ENCODE results near the gene SMAGP. TPM values are rescaled to one million over a fixed set of nuclear protein-coding genes. Genes with fewer than 3 reads are reported as not detected.
A peak's percentile ranks its signal among the peaks of the same experiment; 100 is the strongest.
"Not testable (repeated sequence)": the region's sequence is repeated elsewhere in the genome, so short reads cannot be mapped to it uniquely, and the experiment has no call there.

Gene SMAGP
- total RNA-seq, 1 donor from 2014 or later: 15.1 TPM

DNA sequence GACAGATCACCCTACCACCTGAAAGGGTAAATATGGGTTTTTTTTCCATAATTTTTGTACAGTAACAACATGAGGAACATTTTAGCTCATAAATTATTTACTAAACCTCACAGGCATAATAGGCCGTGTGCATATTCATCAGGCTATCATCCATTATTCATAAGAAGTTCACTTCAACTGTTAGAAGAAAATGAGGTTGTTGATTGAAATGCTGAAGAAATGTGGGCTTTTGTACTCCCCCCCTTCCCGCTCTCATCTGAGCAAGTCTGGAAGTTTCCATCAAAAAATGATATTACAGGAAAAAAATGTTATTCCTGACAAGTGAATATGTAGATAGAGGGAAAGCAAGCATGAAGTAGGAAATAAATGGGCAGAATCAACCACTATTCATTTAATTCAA, 44.4 kb downstream of the SMAGP start:
- DNase-seq (ENCODE audit: low read depth in 2 of 2): no peak

GRCh38 chr12:51225234-51225633, 45.0 kb downstream of the SMAGP start:
- no peak for DNase-seq (ENCODE audit: low read depth in 2 of 2)

DNA sequence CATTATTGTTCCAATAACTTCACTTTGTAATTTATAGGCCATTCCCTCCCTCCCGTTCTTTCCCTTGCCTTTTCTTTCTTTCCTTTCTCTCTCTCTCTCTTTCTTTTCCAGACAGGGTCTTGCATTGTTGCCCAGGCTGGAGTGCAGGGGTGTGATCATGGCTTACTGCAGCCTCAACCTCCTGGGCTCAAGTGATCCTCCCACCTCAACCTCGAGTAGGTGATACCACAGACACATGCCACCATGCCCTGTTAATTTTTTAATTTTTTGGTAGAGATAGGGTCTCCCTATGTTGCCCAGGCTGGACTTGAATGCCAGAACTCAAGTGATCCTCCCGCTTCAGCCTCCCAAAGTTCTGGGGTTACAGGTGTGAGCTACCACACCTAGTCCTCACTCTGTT, 45.6 kb downstream of the SMAGP start:
- no peak for DNase-seq (ENCODE audit: low read depth in 2 of 2)

DNA sequence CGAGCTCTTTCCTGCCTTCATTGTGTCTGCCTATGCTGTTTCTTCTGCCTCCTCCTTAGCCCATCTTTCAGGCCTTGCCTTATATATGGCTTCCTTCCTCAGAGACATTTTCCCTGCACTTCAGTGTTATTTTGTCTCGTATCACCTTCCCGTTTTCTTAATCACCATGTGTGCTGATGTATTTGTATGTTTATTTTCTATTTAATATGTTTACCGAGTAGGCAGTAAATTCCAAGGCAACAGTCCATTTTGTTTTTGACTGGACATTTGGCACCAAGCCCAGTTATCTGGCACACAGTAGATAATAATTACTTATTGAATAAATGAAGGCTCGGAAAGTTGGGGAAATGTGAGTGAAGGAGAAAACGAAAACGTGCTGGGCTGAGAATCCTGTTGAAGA, 47.8 kb downstream of the SMAGP start:
- peak in 1 of 2 donors; percentile 69 for DNase-seq (ENCODE audit: low read depth in 2 of 2)

GRCh38 chr12:51219857-51220256, 50.4 kb downstream of the SMAGP start:
- DNase-seq (ENCODE audit: low read depth in 2 of 2): not testable (repeated sequence)

DNA sequence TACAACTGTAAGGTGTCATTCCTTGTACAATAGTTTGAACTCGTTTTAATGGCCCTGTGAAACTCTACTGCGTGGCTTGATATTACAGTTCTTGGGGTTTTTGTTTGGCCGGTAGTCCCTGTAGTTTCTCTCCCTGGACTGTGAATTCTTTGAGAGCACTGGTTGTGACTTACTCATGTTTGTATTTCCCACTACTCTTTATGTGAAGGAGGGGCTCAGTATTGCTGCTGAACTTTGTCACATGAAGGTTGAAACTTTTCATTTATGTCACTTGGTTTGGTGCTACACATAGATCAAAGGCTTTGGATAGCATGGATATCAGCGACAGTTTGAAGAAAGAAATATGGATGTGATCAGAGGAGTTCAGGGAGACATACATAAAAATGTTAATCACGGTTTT, 50.9 kb downstream of the SMAGP start:
- DNase-seq (ENCODE audit: low read depth in 2 of 2): no peak

DNA sequence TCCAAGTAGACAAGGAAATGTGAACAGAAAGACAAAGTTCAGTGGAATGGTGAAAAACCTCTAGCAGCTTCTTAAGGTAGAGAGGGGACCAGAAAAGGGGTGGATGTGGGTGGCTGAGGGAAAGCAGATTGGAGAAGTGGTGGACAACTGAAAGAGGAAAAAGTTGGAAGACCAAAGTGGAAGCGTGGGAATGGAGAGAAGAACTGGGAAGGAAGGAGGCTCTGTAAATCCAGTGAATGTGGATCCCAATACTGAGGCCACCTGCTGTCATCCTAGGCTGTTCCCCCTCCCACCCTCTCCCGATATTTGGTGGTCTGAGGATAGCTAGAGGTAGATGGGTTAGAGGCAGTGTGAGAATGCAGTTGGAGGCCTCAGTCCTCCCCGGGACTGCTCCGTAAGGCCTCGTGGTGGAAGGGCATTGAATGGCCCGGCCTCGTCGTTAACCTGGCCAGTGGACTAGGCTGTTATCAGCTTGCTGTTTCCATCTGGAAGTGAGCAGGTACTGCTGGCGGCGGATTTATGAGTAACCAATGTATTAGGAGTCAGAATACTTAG, 51.5 kb downstream of the SMAGP start:
- DNase-seq (ENCODE audit: low read depth in 2 of 2): peak in 1 of 2 donors; percentile 35

DNA sequence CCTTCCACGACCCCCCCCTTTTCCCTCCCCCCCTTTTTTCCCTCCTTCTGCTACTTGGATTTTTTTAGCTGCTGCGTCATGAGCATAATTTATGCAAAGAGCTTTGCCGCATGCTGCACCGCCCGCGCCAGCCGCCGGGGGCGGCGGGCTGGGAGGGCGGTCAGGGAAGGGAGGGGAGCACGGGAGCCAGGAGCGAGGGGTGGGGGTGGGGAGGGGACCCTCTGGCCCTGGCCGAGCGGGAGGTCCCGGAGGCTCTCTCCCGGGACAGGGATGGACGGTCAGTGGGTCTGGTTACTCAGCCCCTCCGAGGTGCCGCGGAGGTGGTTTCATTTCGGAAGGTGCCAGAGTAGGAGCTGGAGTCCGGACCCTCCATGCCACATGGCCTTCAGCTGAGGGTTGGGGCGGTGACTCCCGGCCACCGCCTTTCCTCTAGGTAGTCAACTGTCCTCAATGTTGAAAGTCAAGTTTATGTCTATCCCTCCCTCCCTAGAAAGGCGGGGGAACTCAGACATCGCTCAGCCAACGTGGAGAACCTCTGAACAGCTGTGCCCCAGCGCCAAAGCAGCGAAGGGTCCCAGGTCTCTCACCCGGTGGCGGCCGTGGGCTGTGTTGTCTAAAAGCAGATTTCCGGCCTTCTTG, 52.1 kb downstream of the SMAGP start, which contains the start of gene POU6F1:
Gene POU6F1, minus strand, starts transcription at position 95 of the 639 bp plus-strand sequence. CDS start 11,226 bp downstream, outside the sequence.
- DNase-seq (ENCODE audit: low read depth in 2 of 2): peak; percentile 71 to 86

GRCh38 chr12:51217133-51217967, 52.9 kb downstream of the SMAGP start:
- peak in 1 of 2 donors; percentile 47 for DNase-seq (ENCODE audit: low read depth in 2 of 2)

DNA sequence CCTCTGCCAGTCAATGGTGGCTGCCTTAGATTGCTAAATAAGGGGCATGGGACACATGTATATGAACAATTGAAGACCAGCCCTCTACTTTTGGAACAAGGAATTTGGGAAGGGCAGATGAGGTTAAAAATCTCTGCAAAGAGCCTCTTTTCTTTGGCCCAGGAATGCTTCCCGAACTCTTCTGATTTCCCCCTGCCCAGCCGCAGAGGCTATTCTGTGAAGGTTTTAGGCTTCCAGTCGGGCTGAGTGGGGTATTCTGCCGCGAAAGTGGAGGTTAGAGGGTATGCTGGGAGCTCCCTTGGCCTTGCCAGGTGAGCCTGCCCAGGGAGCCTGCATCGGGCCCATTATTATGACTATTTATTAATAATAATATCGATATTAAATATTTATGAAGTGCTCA, 53.6 kb downstream of the SMAGP start:
- no peak for DNase-seq (ENCODE audit: low read depth in 2 of 2)

DNA sequence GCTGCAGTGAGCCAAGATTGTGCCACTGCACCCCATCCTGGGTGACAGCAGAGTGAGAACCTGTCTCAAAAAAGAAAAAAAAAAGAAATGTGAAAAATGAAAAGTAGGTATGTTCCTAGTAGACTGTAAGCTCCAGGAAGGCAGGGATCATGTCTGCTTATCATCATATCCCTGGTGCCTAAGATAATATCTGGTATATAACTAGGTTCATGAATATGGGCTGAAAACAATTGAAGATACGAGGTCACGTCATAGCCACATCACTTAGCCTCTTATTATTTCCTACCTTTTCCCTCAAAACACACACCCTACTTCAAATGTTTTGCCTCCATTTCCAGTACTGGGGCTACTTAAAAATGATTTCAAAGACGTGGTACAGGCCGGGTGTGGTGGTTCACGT, 55.3 kb downstream of the SMAGP start:
- DNase-seq (ENCODE audit: low read depth in 2 of 2): no peak

DNA sequence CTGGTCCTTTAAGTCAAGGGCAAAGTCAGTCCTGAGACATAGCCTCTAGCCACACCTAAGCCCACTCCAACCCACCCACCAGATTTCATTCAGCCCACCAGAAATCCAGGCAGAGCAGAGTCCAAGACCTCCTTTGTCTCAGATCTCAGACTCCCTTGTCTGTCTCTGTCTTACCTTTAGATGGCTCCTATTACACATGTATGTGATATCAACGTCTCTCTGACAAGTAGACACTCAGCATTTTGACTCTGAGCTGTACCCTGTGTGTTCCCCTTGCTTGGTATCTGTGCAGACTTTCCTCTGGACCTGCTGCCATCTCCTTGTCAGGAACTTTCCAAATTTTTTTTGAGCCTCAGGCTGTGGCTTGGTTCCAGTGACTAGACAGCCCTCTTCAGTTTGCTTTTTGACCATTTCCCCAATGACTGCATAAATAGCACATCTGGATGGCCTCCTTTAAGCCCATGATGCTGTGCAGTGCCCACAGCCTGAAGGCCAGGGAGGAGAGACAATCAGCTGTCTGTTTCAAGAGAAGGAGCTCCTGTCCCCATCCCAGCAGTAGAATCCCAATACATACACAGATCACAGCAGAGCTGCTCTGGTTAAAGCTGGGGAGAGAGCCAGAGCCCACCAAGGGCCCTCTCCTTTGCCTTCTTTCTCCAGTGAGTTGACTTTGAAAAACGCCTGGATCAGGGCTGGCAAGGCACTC, 59.4 kb downstream of the SMAGP start:
- DNase-seq (ENCODE audit: low read depth in 2 of 2): no peak

- no peak for DNase-seq (ENCODE audit: low read depth in 2 of 2)
Observed at GRCh38 chr12:51209259-51209658, 61.0 kb downstream of the SMAGP start.

DNA sequence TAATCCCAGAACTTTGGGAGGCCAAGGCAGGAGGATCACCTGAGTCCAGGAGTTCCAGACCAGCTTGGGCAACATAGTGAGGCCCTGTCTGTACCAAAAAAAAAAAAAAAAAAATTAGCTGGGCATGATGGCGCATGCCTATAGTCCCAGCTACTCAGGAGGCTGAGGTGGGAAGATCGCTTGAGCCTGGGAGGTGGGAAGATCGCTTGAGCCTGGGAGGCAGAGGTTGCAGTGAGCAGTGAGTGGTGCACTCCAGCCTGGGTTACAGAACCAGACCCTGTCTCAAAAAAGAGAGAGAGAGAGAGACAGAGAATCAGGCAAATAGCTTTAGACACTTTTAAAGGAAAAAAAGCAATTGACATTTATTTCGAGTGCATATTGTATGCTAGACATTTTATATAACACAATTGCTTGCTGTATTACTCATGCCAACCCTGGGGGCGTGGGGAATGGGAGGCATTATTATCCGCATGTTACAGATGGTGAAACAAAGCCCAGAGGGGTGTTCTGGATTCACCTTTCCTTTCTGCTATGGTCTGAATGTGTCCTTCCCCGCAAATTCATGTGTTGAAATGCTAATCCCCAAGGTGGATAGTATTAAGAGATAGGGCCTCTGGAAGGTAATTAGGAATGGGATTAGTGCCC, 62.1 kb downstream of the SMAGP start:
- DNase-seq (ENCODE audit: low read depth in 2 of 2): no peak

DNA sequence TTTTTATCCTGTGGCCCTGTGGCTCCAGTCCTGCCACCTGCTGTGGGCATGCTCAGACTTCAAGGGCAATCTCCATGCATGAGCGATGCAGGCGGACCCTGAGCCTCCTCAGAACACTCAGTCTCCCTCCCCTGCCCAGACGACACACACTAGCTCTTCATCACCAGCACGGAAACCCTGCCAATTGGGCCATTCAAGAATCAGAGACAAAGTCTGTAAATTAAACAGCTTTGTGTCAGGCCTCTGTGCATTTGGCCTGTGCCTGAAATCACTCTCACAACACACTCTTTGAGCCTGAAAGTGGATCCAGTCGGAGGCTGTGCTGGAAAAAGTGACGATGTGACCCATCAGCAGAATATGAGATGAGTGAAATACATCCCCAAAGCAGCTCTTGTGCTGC, 64.9 kb downstream of the SMAGP start:
- DNase-seq (ENCODE audit: low read depth in 2 of 2): no peak

DNA sequence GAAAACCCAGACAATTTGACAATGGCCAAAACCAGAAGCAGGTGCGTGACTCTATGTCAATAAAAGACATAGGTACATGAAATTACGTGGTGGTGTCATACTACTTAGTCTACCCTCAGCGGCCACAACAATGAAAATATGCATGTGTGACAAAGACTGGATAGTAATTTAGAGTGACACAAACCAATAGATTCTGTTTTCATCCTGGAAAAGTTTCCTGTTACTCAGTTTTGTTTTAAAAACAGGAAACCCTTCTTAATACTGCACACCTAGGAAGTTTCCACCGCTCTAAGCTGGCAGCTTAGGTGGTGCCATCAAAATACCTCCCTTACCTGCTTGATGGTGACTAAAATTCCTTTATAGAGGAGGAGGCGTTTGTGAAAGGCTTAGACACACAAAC, 67.5 kb downstream of the SMAGP start:
- no peak for DNase-seq (ENCODE audit: low read depth in 2 of 2)

DNA sequence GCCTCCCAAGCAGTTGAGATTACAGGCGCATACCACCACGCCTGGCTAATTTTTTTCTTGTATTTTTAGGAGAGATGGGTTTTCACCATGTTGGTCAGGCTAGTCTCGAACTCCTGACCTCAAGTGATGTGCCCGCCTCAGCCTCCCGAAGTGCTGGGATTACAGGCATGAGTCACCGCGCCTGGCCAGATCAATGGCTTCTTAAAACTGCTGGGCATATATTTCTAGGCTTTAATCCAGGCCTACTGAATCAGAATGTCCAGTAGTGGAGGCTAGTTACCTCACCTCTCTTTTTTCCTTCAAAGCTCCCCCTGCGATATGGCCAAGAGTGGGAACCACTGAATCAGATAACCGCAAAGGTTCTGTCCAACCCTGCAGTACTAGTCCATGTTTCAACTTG, 69.4 kb downstream of the SMAGP start:
- no peak for DNase-seq (ENCODE audit: low read depth in 2 of 2)

GRCh38 chr12:51200156-51200555, 70.1 kb downstream of the SMAGP start:
- DNase-seq (ENCODE audit: low read depth in 2 of 2): no peak

DNA sequence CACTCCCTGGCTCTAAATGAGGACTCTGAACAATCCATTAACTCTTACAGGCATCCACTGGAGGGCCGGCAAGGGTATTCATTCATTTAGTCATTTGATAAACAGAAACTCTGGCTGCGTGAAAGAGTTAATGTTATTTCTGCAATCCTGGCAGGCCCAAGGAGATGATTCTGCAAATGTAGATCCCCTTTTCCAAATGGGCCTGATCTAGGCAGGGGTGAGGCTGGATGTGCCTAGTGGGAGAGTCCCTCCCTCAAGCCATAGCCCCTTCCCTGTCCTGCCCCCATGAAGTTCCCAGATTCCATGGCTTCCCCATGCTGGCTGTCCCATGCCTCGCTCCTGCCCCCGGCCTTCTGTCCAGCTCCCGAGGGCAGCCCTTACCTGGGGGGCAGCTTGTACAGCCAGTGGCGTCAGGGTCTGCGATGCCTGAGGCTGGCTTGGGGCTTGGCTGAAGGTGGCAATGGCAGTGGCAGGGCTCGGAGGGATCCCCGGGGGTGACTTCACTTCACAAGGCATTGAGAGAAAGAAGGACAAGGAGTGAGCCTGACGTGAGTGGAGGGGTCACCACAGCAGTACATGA, 70.8 kb downstream of the SMAGP start:
- DNase-seq (ENCODE audit: low read depth in 2 of 2): no peak

GRCh38 chr12:51198568-51199365, 71.4 kb downstream of the SMAGP start:
- DNase-seq (ENCODE audit: low read depth in 2 of 2): no peak
